ENCODE results near the gene LMF2.
"Not testable (repeated sequence)": the region's sequence is repeated elsewhere in the genome, so short reads cannot be mapped to it uniquely, and the experiment has no call there.

Gene LMF2

GRCh38 chr22:50533856-50534711 lies 26.6 kb upstream of the LMF2 start:
- DNase-seq: not testable (repeated sequence)

GRCh38 chr22:50532824-50533796 lies 25.6 kb upstream of the LMF2 start:
- DNase-seq: no peak

GRCh38 chr22:50531962-50532674 lies 24.6 kb upstream of the LMF2 start:
- peak in 1 of 2 experiments; percentile 40 for DNase-seq

GRCh38 chr22:50531546-50531961 lies 24.1 kb upstream of the LMF2 start:
- DNase-seq: peak in 1 of 2 experiments; percentile 40

GRCh38 chr22:50530877-50531545 lies 23.5 kb upstream of the LMF2 start:
- DNase-seq: peak in 1 of 2 experiments; percentile 57

GRCh38 chr22:50530580-50530876 lies 23.0 kb upstream of the LMF2 start:
- no peak for DNase-seq

- DNase-seq: no peak
Measured at GRCh38 chr22:50529897-50530579, 22.5 kb upstream of the LMF2 start, which contains the start of gene TYMP. Gene TYMP, minus strand, starts transcription at chr22:50530012. Its CDS starts 303 bp downstream, at chr22:50529709.

- peak in 1 of 2 experiments; percentile 39 for DNase-seq
Measured at GRCh38 chr22:50529416-50529896, 22.0 kb upstream of the LMF2 start.

- no peak for DNase-seq
Measured at GRCh38 chr22:50528682-50529415, 21.3 kb upstream of the LMF2 start.

GRCh38 chr22:50527921-50528681 lies 20.6 kb upstream of the LMF2 start:
- DNase-seq: no peak

- no peak for DNase-seq
Measured at GRCh38 chr22:50526834-50527801, 19.6 kb upstream of the LMF2 start.

- DNase-seq: peak; percentile 47 to 81
Measured at GRCh38 chr22:50526108-50526833, 18.8 kb upstream of the LMF2 start.

- DNase-seq: no peak
Measured at GRCh38 chr22:50525858-50526107, 18.3 kb upstream of the LMF2 start.

GRCh38 chr22:50525104-50525857 lies 17.8 kb upstream of the LMF2 start, which contains the start of gene SCO2:
Gene SCO2, minus strand, starts transcription at chr22:50525598. Its CDS starts 1,187 bp downstream, at chr22:50524411.
- peak; percentile 76 to 95 for DNase-seq

GRCh38 chr22:50524676-50525103 lies 17.2 kb upstream of the LMF2 start:
- DNase-seq: peak in 1 of 2 experiments; percentile 42

- no peak for DNase-seq
Measured at GRCh38 chr22:50523806-50524675, 16.5 kb upstream of the LMF2 start.
